Progenitor cell of endocrine pancreas (in vitro differentiated cells): Measurements from ENCODE around the gene TMEM134. TPM values are rescaled to one million over a fixed set of nuclear protein-coding genes. Genes with fewer than 3 reads are reported as not detected.

Source experiments
- DNase-seq: peaks from one replicate; pipeline ENCODE4 v3.0.0; 2021; ENCODE audit warnings: low spot score; ENCODE audit not compliant: unreplicated experiment
- H3K27ac Mint-ChIP-seq: 2 replicates; pipeline ENCODE4 v1.8.0; 2021; ENCODE audit warnings: mild to moderate bottlenecking, moderate library complexity, mixed read lengths
- H3K27me3 Mint-ChIP-seq: 2 replicates; pipeline ENCODE4 v1.8.0; 2021; ENCODE audit warnings: mixed read lengths
- H3K36me3 Mint-ChIP-seq: 2 replicates; pipeline ENCODE4 v1.8.0; 2022; ENCODE audit warnings: mixed read lengths; ENCODE audit not compliant: insufficient read depth
- H3K4me1 Mint-ChIP-seq: 2 replicates; pipeline ENCODE4 v1.8.0; 2021; ENCODE audit warnings: low read depth, mixed read lengths
- H3K4me3 Mint-ChIP-seq: 2 replicates; pipeline ENCODE4 v1.8.0; 2021; ENCODE audit warnings: low read depth, mild to moderate bottlenecking, moderate library complexity, mixed read lengths
- H3K9me3 Mint-ChIP-seq: 2 replicates; pipeline ENCODE4 v1.8.0; 2021; ENCODE audit warnings: low read depth, mixed read lengths
- CTCF ChIP-seq: fragments of 200-600 bp; sonication (generic); IDR thresholded peaks from one replicate; pipeline ENCODE4 v1.5.0; 2021; ENCODE audit warnings: antibody characterized with exemption, mild to moderate bottlenecking; ENCODE audit not compliant: unreplicated experiment
- total RNA-seq: library from RNA; stranded (reverse); gene quantifications from 2 replicates; pipeline ENCODE4 v1.2.1, GENCODE V29; 2021

Gene TMEM134
- total RNA-seq, 1 donor from 2014 or later: 63.3 TPM

- H3K27me3 Mint-ChIP-seq: no peaks in the 10 kb centered on the region
- H3K36me3 Mint-ChIP-seq: no peaks in the 10 kb centered on the region
- no peak overlapping the region for H3K27ac Mint-ChIP-seq
- no peak for DNase-seq
- no peaks in the 10 kb centered on the region for H3K9me3 Mint-ChIP-seq
- no peak overlapping the region for H3K4me3 Mint-ChIP-seq
- TF ChIP-seq CTCF: no peak
- H3K4me1 Mint-ChIP-seq: peaks cover 2% of the 10 kb centered on the region
These were observed 29.5 kb downstream of the TMEM134 start for GRCh38 chr11:67439321-67440228.

- H3K27me3 Mint-ChIP-seq: no peaks in the 10 kb centered on the region
- TF ChIP-seq CTCF: no peak
- H3K36me3 Mint-ChIP-seq: no peaks in the 10 kb centered on the region
- H3K9me3 Mint-ChIP-seq: no peaks in the 10 kb centered on the region
- no peak overlapping the region for H3K27ac Mint-ChIP-seq
- DNase-seq: no peak
- H3K4me1 Mint-ChIP-seq: peaks cover 2% of the 10 kb centered on the region
- no peak overlapping the region for H3K4me3 Mint-ChIP-seq
These were observed 30.7 kb downstream of the TMEM134 start for GRCh38 chr11:67438158-67438902.

GRCh38 chr11:67437809-67438157 lies 31.3 kb downstream of the TMEM134 start:
- Mint-ChIP-seq H3K27me3 (no peaks in the 10 kb centered on the region), H3K4me3 (no peak overlapping the region), H3K27ac (no peak overlapping the region), H3K4me1 (peaks cover 2% of the 10 kb centered on the region), H3K36me3 (no peaks in the 10 kb centered on the region), H3K9me3 (no peaks in the 10 kb centered on the region)
- no peak for DNase-seq
- no peak for TF ChIP-seq CTCF

- Mint-ChIP-seq H3K36me3 (no peaks in the 10 kb centered on the region), H3K9me3 (no peaks in the 10 kb centered on the region), H3K27me3 (no peaks in the 10 kb centered on the region), H3K4me3 (no peak within 1 kb of the TSS), H3K4me1 (no peaks in the 10 kb centered on the region), H3K27ac (no peak within 1 kb of the TSS)
- TF ChIP-seq CTCF: no peak
- no peak for DNase-seq
These were observed 31.8 kb downstream of the TMEM134 start, which contains the start of gene PTPRCAP for GRCh38 chr11:67437082-67437808. TSS of gene PTPRCAP (minus strand) at chr11:67437682. CDS start at chr11:67437619, 63 bp downstream.
